ENCODE data around the gene POGK. TPM values are rescaled to one million over a fixed set of nuclear protein-coding genes. Genes with fewer than 3 reads are reported as not detected.
A peak's percentile ranks its signal among the peaks of the same experiment; 100 is the strongest.

The POGK gene
- total and polyA plus RNA-seq, 3 experiments from 2014 or later: 19.1 to 76.0 (median 71.9) TPM

DNA sequence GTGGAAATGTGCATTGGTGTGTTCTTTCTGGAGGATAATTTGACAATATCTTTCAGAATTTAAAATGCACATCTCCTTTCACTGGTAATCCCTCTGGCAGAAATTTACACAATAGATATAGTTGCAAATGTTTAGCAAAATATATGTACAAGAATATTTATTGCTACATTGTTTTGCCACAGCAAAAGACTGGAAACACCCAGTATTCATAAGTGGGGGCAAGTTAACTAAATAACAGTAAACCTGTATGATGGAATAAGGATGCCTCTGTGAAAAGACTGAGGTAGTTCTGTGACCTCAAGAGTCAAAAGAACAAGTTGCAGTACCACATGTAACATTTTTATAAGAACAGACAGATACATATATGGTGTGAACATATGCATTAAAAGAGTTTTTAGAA is 50.5 kb downstream of the POGK start:
- ChIA-PET CTCF (no interaction called here), POLR2A (no interaction called here)
- H3K27me3 ChIP-seq (ENCODE audit: insufficient read depth, low read length, poor library complexity, severe bottlenecking): peaks cover 2% of the 10 kb centered on the region
- H3K27ac ChIP-seq (ENCODE audit: low read depth, low read length): no peak overlapping the region
- H3K9me3 ChIP-seq (ENCODE audit: low read length): no peaks in the 10 kb centered on the region
- Mint-ChIP-seq H3K36me3 (no peaks in the 10 kb centered on the region), H3K4me1 (peaks cover 7 to 10% (median 8%) of the 10 kb centered on the region in 3 donors), H3K27me3 (peaks cover 9 to 44% of the 10 kb centered on the region in 2 donors), H3K27ac (no peak overlapping the region), H3K9me3 (peaks cover 0 to 2% (median 0%) of the 10 kb centered on the region in 5 donors), H3K4me3 (no peak overlapping the region)
- H3K36me3 ChIP-seq (ENCODE audit: insufficient read depth, low read length): no peaks in the 10 kb centered on the region
- H3K4me1 ChIP-seq (ENCODE audit: insufficient read depth, low read length): peaks cover 3% of the 10 kb centered on the region
- no peak overlapping the region for H3K4me3 ChIP-seq (ENCODE audit: low read length)
- no peak for DNase-seq

DNA sequence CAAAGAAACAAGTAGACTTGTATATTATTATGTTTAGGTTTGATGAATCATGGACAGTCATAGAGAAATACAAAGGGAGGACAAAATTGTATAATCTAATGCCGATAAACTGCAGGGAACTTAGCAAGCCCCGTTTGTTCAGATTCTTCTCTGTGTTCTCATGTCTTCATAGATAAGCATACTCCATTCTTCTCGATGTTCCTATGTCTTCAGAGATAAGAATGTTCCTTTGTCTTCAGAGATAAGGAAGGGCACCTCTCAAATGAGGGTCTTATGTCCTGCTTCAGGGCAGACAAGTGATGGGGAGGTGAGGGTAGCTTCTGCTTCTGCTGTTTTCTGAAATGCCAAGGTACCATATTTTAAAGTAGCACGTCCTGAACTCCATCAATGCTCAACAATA is 56.5 kb downstream of the POGK start:
- CTCF ChIA-PET: no interaction called here
- Histone ChIP-seq H3K4me3 (ENCODE audit: low read length) (no peak overlapping the region), H3K27me3 (ENCODE audit: insufficient read depth, low read length, poor library complexity, severe bottlenecking) (no peaks in the 10 kb centered on the region), H3K4me1 (ENCODE audit: insufficient read depth, low read length) (no peaks in the 10 kb centered on the region), H3K27ac (ENCODE audit: low read depth, low read length) (no peak overlapping the region), H3K36me3 (ENCODE audit: insufficient read depth, low read length) (no peaks in the 10 kb centered on the region), H3K9me3 (ENCODE audit: low read length) (no peaks in the 10 kb centered on the region)
- H3K4me1 Mint-ChIP-seq: no peaks in the 10 kb centered on the region
- no peak overlapping the region for H3K4me3 Mint-ChIP-seq
- peaks cover 0 to 20% (median 7%) of the 10 kb centered on the region in 5 donors for H3K9me3 Mint-ChIP-seq
- no peak overlapping the region for H3K27ac Mint-ChIP-seq
- DNase-seq: no peak
- H3K36me3 Mint-ChIP-seq: peaks cover 0 to 18% (median 5%) of the 10 kb centered on the region in 3 donors
- POLR2A ChIA-PET: no interaction called here
- H3K27me3 Mint-ChIP-seq: peaks cover 9 to 45% of the 10 kb centered on the region in 2 donors

DNA sequence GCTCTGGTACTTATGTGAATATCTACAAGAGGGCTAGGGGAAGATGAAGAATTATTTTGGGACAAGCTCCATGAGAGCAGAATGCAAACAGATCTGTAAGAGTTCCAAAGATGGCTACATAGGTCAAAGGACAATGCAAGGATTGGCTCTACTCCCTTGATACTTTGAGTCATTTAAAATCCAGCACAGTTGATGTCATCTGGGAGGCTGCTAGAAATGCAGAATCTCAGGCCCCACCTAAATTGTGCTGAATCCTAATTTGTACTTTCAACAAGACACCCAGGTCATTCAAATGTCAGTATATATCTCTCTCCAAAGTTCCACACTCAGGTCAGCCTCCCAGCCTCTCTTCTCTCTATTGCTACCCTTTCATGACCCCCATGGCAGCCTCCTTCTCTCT is 60.5 kb downstream of the POGK start:
- Mint-ChIP-seq H3K9me3 (peaks cover 0 to 20% (median 7%) of the 10 kb centered on the region in 5 donors), H3K36me3 (peaks cover 0 to 18% (median 5%) of the 10 kb centered on the region in 3 donors), H3K4me1 (no peaks in the 10 kb centered on the region), H3K27ac (no peak overlapping the region), H3K27me3 (peaks cover 8 to 27% of the 10 kb centered on the region in 2 donors), H3K4me3 (no peak overlapping the region)
- Histone ChIP-seq H3K4me1 (ENCODE audit: insufficient read depth, low read length) (no peaks in the 10 kb centered on the region), H3K9me3 (ENCODE audit: low read length) (no peaks in the 10 kb centered on the region), H3K4me3 (ENCODE audit: low read length) (no peak overlapping the region), H3K36me3 (ENCODE audit: insufficient read depth, low read length) (no peaks in the 10 kb centered on the region), H3K27ac (ENCODE audit: low read depth, low read length) (no peak overlapping the region), H3K27me3 (ENCODE audit: insufficient read depth, low read length, poor library complexity, severe bottlenecking) (no peaks in the 10 kb centered on the region)
- CTCF ChIA-PET: interaction anchor here (4.2 kb wide), 1 partner anchor 10 kb away, joined by 26 read pairs; no protein-coding TSS in a partner anchor
- POLR2A ChIA-PET: no interaction called here
- no peak for DNase-seq

DNA sequence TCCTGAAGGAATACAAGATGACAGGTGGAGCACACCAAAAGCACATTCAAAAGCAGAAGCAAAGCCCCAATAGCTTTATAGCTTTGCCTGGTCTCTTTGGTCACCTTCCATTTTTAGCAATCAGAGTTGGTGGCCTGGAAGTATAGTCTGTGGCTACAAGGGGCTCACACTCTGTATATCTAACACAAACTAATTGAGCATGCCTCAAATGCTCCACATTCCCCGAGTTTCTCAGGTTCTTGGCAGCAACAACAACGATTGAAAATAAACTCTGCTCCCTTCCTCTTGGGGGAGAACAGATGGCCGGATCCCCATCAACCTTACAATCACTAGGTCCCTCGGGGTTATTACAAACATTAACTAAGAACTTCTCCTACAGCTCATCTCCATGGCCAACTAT is 61.7 kb downstream of the POGK start:
- Histone ChIP-seq H3K4me3 (ENCODE audit: low read length) (no peak overlapping the region), H3K4me1 (ENCODE audit: insufficient read depth, low read length) (no peaks in the 10 kb centered on the region), H3K27ac (ENCODE audit: low read depth, low read length) (no peak overlapping the region), H3K36me3 (ENCODE audit: insufficient read depth, low read length) (no peaks in the 10 kb centered on the region), H3K9me3 (ENCODE audit: low read length) (no peaks in the 10 kb centered on the region), H3K27me3 (ENCODE audit: insufficient read depth, low read length, poor library complexity, severe bottlenecking) (no peaks in the 10 kb centered on the region)
- Mint-ChIP-seq H3K27ac (no peak overlapping the region), H3K36me3 (peaks cover 0 to 16% (median 5%) of the 10 kb centered on the region in 3 donors), H3K4me1 (no peaks in the 10 kb centered on the region), H3K9me3 (peaks cover 0 to 19% (median 7%) of the 10 kb centered on the region in 5 donors), H3K4me3 (no peak overlapping the region), H3K27me3 (peaks cover 10 to 19% of the 10 kb centered on the region in 2 donors)
- DNase-seq: no peak
- CTCF ChIA-PET: interaction anchor here (4.2 kb wide), 1 partner anchor 9 kb away, joined by 26 read pairs; no protein-coding TSS in a partner anchor
- POLR2A ChIA-PET: no interaction called here

DNA sequence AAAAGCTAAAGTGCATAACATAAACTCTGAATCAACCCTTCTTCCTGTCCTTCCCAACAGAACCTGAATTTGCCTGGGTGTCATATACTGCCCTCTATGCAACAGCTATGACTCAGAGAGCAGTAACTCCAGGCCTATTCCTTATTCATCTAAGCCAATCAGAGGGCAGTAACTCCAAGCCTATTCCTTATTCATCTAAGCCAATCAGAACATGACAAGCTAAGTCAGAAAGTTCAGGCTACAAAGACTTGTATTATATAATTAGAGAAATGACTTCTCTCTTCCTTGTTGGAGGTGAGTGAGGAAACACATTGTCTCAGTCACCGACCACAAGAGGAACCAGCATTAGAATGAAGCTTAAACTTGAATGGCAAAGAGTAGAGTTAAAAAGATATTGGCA is 63.0 kb downstream of the POGK start:
- Histone ChIP-seq H3K27ac (ENCODE audit: low read depth, low read length) (no peak overlapping the region), H3K4me1 (ENCODE audit: insufficient read depth, low read length) (no peaks in the 10 kb centered on the region), H3K4me3 (ENCODE audit: low read length) (no peak overlapping the region), H3K9me3 (ENCODE audit: low read length) (no peaks in the 10 kb centered on the region), H3K27me3 (ENCODE audit: insufficient read depth, low read length, poor library complexity, severe bottlenecking) (no peaks in the 10 kb centered on the region), H3K36me3 (ENCODE audit: insufficient read depth, low read length) (no peaks in the 10 kb centered on the region)
- no peak for DNase-seq
- peaks cover 10 to 18% of the 10 kb centered on the region in 2 donors for H3K27me3 Mint-ChIP-seq
- no peak overlapping the region for H3K4me3 Mint-ChIP-seq
- H3K27ac Mint-ChIP-seq: peak overlapping the region in 1 of 8 donors; percentile 11
- H3K4me1 Mint-ChIP-seq: no peaks in the 10 kb centered on the region
- ChIA-PET POLR2A (no interaction called here), CTCF (interaction anchor here (0.8 to 4.2 kb wide), 4 partner anchors 8 to 158 kb away, joined by 3 to 26 read pairs (median 4); no protein-coding TSS in a partner anchor)
- H3K36me3 Mint-ChIP-seq: peaks cover 0 to 9% (median 3%) of the 10 kb centered on the region in 3 donors
- peaks cover 0 to 12% (median 2%) of the 10 kb centered on the region in 5 donors for H3K9me3 Mint-ChIP-seq

DNA sequence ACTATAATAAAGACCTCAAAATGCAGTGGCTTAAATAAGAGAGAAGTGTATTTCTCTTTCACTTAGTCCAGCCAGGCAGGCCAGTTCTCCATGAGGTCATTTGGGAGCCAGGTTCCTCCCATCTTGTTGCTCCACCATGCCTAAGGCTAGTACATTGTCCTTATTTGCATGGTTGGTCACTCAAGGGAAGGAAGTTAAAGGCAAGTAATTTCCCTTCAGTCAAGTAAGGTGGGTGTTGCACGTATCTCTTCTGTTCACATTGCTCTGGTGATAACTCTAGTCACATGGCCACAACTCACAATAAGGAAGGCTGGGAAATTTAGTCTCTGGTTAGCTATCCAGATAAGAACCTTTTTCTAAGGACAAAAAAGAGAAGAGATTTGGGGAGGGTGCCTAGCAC is 64.0 kb downstream of the POGK start:
- no peak for DNase-seq
- Histone ChIP-seq H3K36me3 (ENCODE audit: insufficient read depth, low read length) (no peaks in the 10 kb centered on the region), H3K4me1 (ENCODE audit: insufficient read depth, low read length) (no peaks in the 10 kb centered on the region), H3K27ac (ENCODE audit: low read depth, low read length) (no peak overlapping the region), H3K4me3 (ENCODE audit: low read length) (no peak overlapping the region), H3K9me3 (ENCODE audit: low read length) (no peaks in the 10 kb centered on the region), H3K27me3 (ENCODE audit: insufficient read depth, low read length, poor library complexity, severe bottlenecking) (no peaks in the 10 kb centered on the region)
- H3K36me3 Mint-ChIP-seq: peaks cover 0 to 3% (median 2%) of the 10 kb centered on the region in 3 donors
- no peak overlapping the region for H3K4me3 Mint-ChIP-seq
- ChIA-PET CTCF (interaction anchor here (16.9 kb wide), 1 partner anchor 155 kb away, joined by 454 read pairs; no protein-coding TSS in a partner anchor), POLR2A (no interaction called here)
- H3K27me3 Mint-ChIP-seq: peaks cover 9 to 14% of the 10 kb centered on the region in 2 donors
- no peak overlapping the region for H3K27ac Mint-ChIP-seq
- peaks cover 0 to 4% (median 0%) of the 10 kb centered on the region in 5 donors for H3K9me3 Mint-ChIP-seq
- H3K4me1 Mint-ChIP-seq: no peaks in the 10 kb centered on the region

DNA sequence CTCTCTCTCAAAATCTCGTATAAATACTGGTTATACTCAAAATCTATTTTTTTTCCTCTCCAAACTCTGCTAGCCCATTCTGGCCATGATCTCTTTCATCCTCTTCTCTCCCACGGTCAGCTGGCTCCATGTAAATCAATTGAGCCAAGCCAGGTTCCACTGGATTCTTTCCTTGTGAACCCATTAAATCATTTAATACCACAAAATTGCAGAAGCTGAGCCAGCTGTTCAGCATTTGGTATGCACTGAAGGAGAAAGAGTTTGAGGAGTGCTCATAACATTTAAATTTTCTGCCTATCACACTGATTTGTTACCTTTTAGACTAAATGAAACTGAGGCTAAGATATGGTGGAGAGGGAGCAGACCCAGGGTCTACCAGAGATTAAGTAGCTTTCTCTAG is 65.9 kb downstream of the POGK start:
- ChIA-PET CTCF (interaction anchor here (0.9 to 16.9 kb wide), 2 partner anchors 154 to 219 kb away, joined by 3 to 454 read pairs; no protein-coding TSS in a partner anchor), POLR2A (no interaction called here)
- H3K36me3 ChIP-seq (ENCODE audit: insufficient read depth, low read length): no peaks in the 10 kb centered on the region
- no peak overlapping the region for H3K27ac ChIP-seq (ENCODE audit: low read depth, low read length)
- no peaks in the 10 kb centered on the region for H3K9me3 Mint-ChIP-seq
- no peaks in the 10 kb centered on the region for H3K36me3 Mint-ChIP-seq
- no peak overlapping the region for H3K4me3 ChIP-seq (ENCODE audit: low read length)
- H3K9me3 ChIP-seq (ENCODE audit: low read length): no peaks in the 10 kb centered on the region
- H3K4me1 Mint-ChIP-seq: no peaks in the 10 kb centered on the region
- no peak overlapping the region for H3K4me3 Mint-ChIP-seq
- DNase-seq: no peak
- peaks cover 7 to 19% of the 10 kb centered on the region in 2 donors for H3K27me3 Mint-ChIP-seq
- H3K27ac Mint-ChIP-seq: no peak overlapping the region
- no peaks in the 10 kb centered on the region for H3K27me3 ChIP-seq (ENCODE audit: insufficient read depth, low read length, poor library complexity, severe bottlenecking)
- no peaks in the 10 kb centered on the region for H3K4me1 ChIP-seq (ENCODE audit: insufficient read depth, low read length)

DNA sequence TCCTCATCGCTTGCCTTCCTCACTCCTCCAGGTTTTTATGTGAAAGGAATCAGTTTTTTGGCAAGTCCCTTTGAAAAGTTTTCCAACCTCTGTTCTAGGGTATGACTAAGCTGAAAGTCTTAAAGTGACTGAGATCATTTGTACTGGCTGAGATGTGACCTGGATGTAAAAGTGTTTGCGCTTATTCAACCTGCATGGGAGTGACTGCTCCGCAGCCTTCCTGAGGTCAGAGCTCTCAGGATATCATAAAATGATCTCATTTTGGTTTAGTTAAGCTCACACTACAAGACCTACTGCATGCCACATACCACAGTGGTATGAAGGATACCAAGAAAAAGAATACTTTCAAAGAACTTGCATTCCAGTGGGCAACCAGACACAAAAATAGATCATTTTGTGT is 66.6 kb downstream of the POGK start:
- H3K4me1 Mint-ChIP-seq: peaks cover 3 to 6% (median 6%) of the 10 kb centered on the region in 3 donors
- H3K9me3 ChIP-seq (ENCODE audit: low read length): no peaks in the 10 kb centered on the region
- H3K4me1 ChIP-seq (ENCODE audit: insufficient read depth, low read length): no peaks in the 10 kb centered on the region
- ChIA-PET POLR2A (interaction anchor here (0.9 kb wide), 1 partner anchor 138 kb away, joined by 6 read pairs; no protein-coding TSS in a partner anchor), CTCF (interaction anchor here (0.9 to 16.9 kb wide), 2 partner anchors 153 to 218 kb away, joined by 3 to 454 read pairs; no protein-coding TSS in a partner anchor)
- H3K27me3 ChIP-seq (ENCODE audit: insufficient read depth, low read length, poor library complexity, severe bottlenecking): no peaks in the 10 kb centered on the region
- DNase-seq: no peak
- no peaks in the 10 kb centered on the region for H3K9me3 Mint-ChIP-seq
- no peak overlapping the region for H3K27ac Mint-ChIP-seq
- no peak overlapping the region for H3K27ac ChIP-seq (ENCODE audit: low read depth, low read length)
- peaks cover 7 to 19% of the 10 kb centered on the region in 2 donors for H3K27me3 Mint-ChIP-seq
- H3K36me3 Mint-ChIP-seq: no peaks in the 10 kb centered on the region
- no peak overlapping the region for H3K4me3 Mint-ChIP-seq
- no peak overlapping the region for H3K4me3 ChIP-seq (ENCODE audit: low read length)
- no peaks in the 10 kb centered on the region for H3K36me3 ChIP-seq (ENCODE audit: insufficient read depth, low read length)
